ENCODE data around the gene NAV1. TPM values are rescaled to one million over a fixed set of nuclear protein-coding genes. Genes with fewer than 3 reads are reported as not detected.

NAV1 gene
- total and polyA plus RNA-seq, 2 experiments from 2014 or later, result 22.7 to 37.4 TPM

DNA sequence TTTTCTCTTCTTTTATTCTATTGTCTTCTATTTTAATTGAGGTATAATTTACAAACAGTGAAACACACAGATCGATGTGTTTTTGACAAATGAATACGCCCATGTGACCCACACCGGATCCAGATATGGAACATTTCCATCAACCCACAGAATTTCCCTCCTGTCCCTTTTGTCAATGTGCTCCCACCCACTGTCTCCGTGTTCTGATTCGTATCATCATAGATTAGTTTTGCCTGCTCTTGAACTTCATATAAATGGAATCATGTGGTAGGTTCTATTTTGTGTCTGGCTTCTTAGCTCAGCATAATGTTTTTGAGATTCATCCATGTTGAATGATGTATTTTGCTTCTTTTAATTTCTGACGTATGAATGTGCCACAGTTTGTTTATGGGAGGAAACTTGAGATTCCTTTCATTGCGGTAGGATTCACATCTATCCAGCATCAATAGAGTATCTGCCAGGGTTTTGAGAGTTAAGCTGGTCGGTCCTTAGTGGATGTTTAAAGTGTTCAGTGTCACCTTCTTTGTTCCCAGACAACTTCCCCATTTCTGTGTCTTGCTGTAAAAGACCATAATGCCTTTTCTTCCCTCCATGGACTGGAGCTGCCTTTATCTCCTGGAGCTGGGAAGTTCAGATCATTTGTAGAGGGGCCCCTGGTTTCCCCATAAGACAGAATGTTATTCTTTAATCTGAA is 14.7 kb downstream of the NAV1 start:
- Mint-ChIP-seq H3K27ac (no peak overlapping the region), H3K4me3 (no peak overlapping the region), H3K9me3 (no peaks in the 10 kb centered on the region), H3K36me3 (ENCODE audit: low read depth) (no peaks in the 10 kb centered on the region), H3K4me1 (peaks cover 10% of the 10 kb centered on the region), H3K27me3 (ENCODE audit: insufficient read depth, low read depth, poor library complexity) (peaks cover 7% of the 10 kb centered on the region)
- H3K36me3 ChIP-seq (ENCODE audit: insufficient read depth), result no peaks in the 10 kb centered on the region
- no peaks in the 10 kb centered on the region for H3K9me2 ChIP-seq (ENCODE audit: insufficient read depth)
- H3F3A ChIP-seq (replicated peaks; ENCODE audit: low read depth), result no peaks in the 10 kb centered on the region
- no peaks in the 10 kb centered on the region for H4K20me1 ChIP-seq (replicated peaks; ENCODE audit: insufficient read depth)
- no peaks in the 10 kb centered on the region; the same call in 1 of the 2 replicates for H3K4me1 ChIP-seq (ENCODE audit: insufficient read depth)
- H2AFZ ChIP-seq, result no peak overlapping the region
- no peaks in the 10 kb centered on the region for H3K27me3 ChIP-seq (ENCODE audit: insufficient read depth)
- no peak for DNase-seq (ENCODE audit: low spot score)
- H3K4me2 ChIP-seq, result no peak overlapping the region
- H3K27ac ChIP-seq (ENCODE audit: low read depth), result no peak overlapping the region
- no peak for ATAC-seq
- no peak overlapping the region for H3K4me3 ChIP-seq
- no peak for TF ChIP-seq CTCF (conservative IDR thresholded peaks at IDR 0.05; ENCODE audit: low read depth in 2 of 2)
- no peak for TF ChIP-seq ETS1 (IDR thresholded peaks at IDR 0.05)
- TF ChIP-seq ZNF114 (CRISPR knock-in tag; IDR thresholded peaks at IDR 0.05), result no peak
- no peak for TF ChIP-seq JUNB (IDR thresholded peaks at IDR 0.05; ENCODE audit: unreplicated experiment)
- no peaks in the 10 kb centered on the region for H3K79me2 ChIP-seq (replicated peaks; ENCODE audit: insufficient read depth)

- no peaks in the 10 kb centered on the region for H3K36me3 Mint-ChIP-seq (ENCODE audit: low read depth)
- Histone ChIP-seq H3K27ac (ENCODE audit: low read depth) (no peak overlapping the region), H3K9me2 (ENCODE audit: insufficient read depth) (no peaks in the 10 kb centered on the region), H3K36me3 (ENCODE audit: insufficient read depth) (no peaks in the 10 kb centered on the region), H3K27me3 (ENCODE audit: insufficient read depth) (no peaks in the 10 kb centered on the region), H3K4me1 (ENCODE audit: insufficient read depth) (no peaks in the 10 kb centered on the region; the same call in 1 of the 2 replicates), H3K4me3 (no peak overlapping the region), H2AFZ (no peak overlapping the region), H3F3A (replicated peaks; ENCODE audit: low read depth) (no peaks in the 10 kb centered on the region), H3K79me2 (replicated peaks; ENCODE audit: insufficient read depth) (no peaks in the 10 kb centered on the region), H4K20me1 (replicated peaks; ENCODE audit: insufficient read depth) (no peaks in the 10 kb centered on the region), H3K4me2 (no peak overlapping the region)
- peaks cover 7% of the 10 kb centered on the region for H3K27me3 Mint-ChIP-seq (ENCODE audit: insufficient read depth, low read depth, poor library complexity)
- ATAC-seq (no peak), DNase-seq (ENCODE audit: low spot score) (no peak)
- no peaks in the 10 kb centered on the region for H3K9me3 Mint-ChIP-seq
- H3K4me1 Mint-ChIP-seq, result peaks cover 10% of the 10 kb centered on the region
- no peak overlapping the region for H3K27ac Mint-ChIP-seq
- no peak overlapping the region for H3K4me3 Mint-ChIP-seq
- no peak for TF ChIP-seq CREB1 (CRISPR knock-in tag; IDR thresholded peaks at IDR 0.05; ENCODE audit: low read depth)
- TF ChIP-seq REST (IDR thresholded peaks at IDR 0.05; ENCODE audit: unreplicated experiment), result no peak
- TF ChIP-seq EZH2phosphoT487 (IDR thresholded peaks at IDR 0.05; ENCODE audit: unreplicated experiment), result no peak
Measured at GRCh38 chr1:201554190-201554600, 15.3 kb downstream of the NAV1 start.
